Measurements from ENCODE around the gene ZCCHC17.
"Not testable (repeated sequence)": the region's sequence is repeated elsewhere in the genome, so short reads cannot be mapped to it uniquely, and the experiment has no call there.

DNA sequence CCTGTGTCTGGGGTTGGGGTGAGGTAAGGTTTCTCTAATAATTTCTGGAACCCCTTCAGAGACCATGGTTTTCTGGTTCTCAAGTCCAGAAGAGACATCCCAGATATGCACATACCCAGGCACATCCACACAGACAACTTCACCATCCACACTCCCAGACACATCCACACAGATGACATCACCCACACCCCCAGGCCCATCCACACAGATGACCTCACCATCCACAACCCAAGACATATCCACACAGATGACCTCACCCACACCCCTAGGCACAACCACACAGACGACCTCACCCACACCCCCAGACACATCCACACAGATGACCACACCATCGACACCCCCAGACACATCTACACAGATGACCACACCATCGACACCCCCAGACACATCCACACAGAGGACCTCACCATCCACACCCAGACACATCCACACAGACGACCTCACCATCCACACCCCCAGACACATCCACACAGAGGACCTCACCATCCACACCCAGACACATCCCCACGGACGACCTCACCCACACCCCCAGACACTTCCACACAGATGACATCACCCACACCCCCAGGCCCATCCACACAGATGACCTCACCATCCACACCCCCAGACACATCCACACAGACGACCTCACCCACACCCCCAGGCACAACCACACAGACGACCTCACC lies 89.9 kb downstream of the ZCCHC17 start:
- TF ChIP-seq, protein P1, sequence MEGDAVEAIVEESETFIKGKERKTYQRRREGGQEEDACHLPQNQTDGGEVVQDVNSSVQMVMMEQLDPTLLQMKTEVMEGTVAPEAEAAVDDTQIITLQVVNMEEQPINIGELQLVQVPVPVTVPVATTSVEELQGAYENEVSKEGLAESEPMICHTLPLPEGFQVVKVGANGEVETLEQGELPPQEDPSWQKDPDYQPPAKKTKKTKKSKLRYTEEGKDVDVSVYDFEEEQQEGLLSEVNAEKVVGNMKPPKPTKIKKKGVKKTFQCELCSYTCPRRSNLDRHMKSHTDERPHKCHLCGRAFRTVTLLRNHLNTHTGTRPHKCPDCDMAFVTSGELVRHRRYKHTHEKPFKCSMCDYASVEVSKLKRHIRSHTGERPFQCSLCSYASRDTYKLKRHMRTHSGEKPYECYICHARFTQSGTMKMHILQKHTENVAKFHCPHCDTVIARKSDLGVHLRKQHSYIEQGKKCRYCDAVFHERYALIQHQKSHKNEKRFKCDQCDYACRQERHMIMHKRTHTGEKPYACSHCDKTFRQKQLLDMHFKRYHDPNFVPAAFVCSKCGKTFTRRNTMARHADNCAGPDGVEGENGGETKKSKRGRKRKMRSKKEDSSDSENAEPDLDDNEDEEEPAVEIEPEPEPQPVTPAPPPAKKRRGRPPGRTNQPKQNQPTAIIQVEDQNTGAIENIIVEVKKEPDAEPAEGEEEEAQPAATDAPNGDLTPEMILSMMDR (IDR thresholded peaks at IDR 0.05): not testable (repeated sequence)
- TF ChIP-seq EZH2 (IDR thresholded peaks at IDR 0.05; ENCODE audit: borderline replicate concordance, insufficient read depth, low read depth, low read length, poor library complexity, severe bottlenecking): not testable (repeated sequence)

Data from B cell (primary cell).